ENCODE data around the gene NTRK2. TPM values are rescaled to one million over a fixed set of nuclear protein-coding genes. Genes with fewer than 3 reads are reported as not detected.

NTRK2 gene
- total RNA-seq, 1 experiment from 2014 or later, result not detected

DNA sequence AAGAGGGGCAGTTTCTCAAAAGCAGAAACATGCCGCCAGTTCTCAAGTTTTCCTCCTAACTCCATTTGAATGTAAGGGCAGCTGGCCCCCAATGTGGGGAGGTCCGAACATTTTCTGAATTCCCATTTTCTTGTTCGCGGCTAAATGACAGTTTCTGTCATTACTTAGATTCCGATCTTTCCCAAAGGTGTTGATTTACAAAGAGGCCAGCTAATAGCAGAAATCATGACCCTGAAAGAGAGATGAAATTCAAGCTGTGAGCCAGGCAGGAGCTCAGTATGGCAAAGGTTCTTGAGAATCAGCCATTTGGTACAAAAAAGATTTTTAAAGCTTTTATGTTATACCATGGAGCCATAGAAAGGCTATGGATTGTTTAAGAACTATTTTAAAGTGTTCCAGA lies 142.8 kb downstream of the NTRK2 start:
- Histone ChIP-seq H3K4me3 (no peak overlapping the region), H3K9me2 (ENCODE audit: insufficient read depth) (no peaks in the 10 kb centered on the region), H4K20me1 (ENCODE audit: insufficient read depth) (no peaks in the 10 kb centered on the region), H2AFZ (no peak overlapping the region), H3K79me2 (ENCODE audit: low read depth) (no peaks in the 10 kb centered on the region), H3K4me1 (replicated peaks; ENCODE audit: insufficient read depth) (no peaks in the 10 kb centered on the region), H3K4me2 (no peak overlapping the region), H3F3A (ENCODE audit: insufficient read depth, low read depth) (no peaks in the 10 kb centered on the region), H3K9me3 (ENCODE audit: insufficient read depth, low read depth) (no peaks in the 10 kb centered on the region), H3K27ac (no peak overlapping the region), H3K27me3 (ENCODE audit: insufficient read depth, low read depth) (peaks cover 19% of the 10 kb centered on the region; the same call in 1 of the 2 replicates), H3K36me3 (ENCODE audit: low read depth) (no peaks in the 10 kb centered on the region)
- DNase-seq, result no peak
- no TSS peak for BruUV-seq (replicated peaks)
- intact Hi-C loops (cut with micrococcal nuclease; ENCODE audit: unreplicated experiment), result no loop called here
- TF ChIP-seq, protein P1, sequence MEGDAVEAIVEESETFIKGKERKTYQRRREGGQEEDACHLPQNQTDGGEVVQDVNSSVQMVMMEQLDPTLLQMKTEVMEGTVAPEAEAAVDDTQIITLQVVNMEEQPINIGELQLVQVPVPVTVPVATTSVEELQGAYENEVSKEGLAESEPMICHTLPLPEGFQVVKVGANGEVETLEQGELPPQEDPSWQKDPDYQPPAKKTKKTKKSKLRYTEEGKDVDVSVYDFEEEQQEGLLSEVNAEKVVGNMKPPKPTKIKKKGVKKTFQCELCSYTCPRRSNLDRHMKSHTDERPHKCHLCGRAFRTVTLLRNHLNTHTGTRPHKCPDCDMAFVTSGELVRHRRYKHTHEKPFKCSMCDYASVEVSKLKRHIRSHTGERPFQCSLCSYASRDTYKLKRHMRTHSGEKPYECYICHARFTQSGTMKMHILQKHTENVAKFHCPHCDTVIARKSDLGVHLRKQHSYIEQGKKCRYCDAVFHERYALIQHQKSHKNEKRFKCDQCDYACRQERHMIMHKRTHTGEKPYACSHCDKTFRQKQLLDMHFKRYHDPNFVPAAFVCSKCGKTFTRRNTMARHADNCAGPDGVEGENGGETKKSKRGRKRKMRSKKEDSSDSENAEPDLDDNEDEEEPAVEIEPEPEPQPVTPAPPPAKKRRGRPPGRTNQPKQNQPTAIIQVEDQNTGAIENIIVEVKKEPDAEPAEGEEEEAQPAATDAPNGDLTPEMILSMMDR (conservative IDR thresholded peaks at IDR 0.05), result no peak
- no peak for TF ChIP-seq EZH2 (IDR thresholded peaks at IDR 0.05; ENCODE audit: low read depth)
- CTCF ChIA-PET, result no interaction called here
- POLR2A ChIA-PET (ENCODE audit: unreplicated experiment), result no interaction called here

DNA sequence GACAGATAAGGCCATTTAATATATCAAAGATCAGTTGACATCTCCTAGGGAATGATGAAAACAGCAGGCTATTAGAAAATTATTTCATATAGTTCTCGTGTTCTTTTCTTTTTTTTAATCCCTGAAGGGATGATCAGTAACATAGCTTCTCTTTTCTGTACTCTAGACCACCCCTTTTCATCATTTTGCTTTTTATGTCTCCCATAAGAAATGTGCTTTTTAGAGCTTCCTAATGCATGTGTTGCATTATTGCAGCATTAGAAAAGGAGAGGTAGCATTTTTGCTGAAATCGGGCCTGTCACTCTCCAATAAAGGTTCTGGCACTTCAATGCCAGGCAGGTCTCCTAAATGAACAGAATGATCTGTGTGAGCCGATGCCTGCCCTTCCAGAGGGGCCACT lies 143.3 kb downstream of the NTRK2 start:
- intact Hi-C loops (cut with micrococcal nuclease; ENCODE audit: unreplicated experiment), result no loop called here
- TF ChIP-seq, protein P1 (conservative IDR thresholded peaks at IDR 0.05), result no peak
- BruUV-seq (replicated peaks), result no TSS peak
- Histone ChIP-seq H2AFZ (no peak overlapping the region), H3K4me3 (no peak overlapping the region), H3K9me2 (ENCODE audit: insufficient read depth) (no peaks in the 10 kb centered on the region), H3K27ac (no peak overlapping the region), H3F3A (ENCODE audit: insufficient read depth, low read depth) (no peaks in the 10 kb centered on the region), H3K4me2 (no peak overlapping the region), H3K4me1 (replicated peaks; ENCODE audit: insufficient read depth) (no peaks in the 10 kb centered on the region), H3K79me2 (ENCODE audit: low read depth) (no peaks in the 10 kb centered on the region), H4K20me1 (ENCODE audit: insufficient read depth) (no peaks in the 10 kb centered on the region), H3K27me3 (ENCODE audit: insufficient read depth, low read depth) (peaks cover 19% of the 10 kb centered on the region; the same call in 1 of the 2 replicates), H3K36me3 (ENCODE audit: low read depth) (no peaks in the 10 kb centered on the region), H3K9me3 (ENCODE audit: insufficient read depth, low read depth) (no peaks in the 10 kb centered on the region)
- ChIA-PET POLR2A (ENCODE audit: unreplicated experiment) (no interaction called here), CTCF (no interaction called here)
- no peak for DNase-seq

DNA sequence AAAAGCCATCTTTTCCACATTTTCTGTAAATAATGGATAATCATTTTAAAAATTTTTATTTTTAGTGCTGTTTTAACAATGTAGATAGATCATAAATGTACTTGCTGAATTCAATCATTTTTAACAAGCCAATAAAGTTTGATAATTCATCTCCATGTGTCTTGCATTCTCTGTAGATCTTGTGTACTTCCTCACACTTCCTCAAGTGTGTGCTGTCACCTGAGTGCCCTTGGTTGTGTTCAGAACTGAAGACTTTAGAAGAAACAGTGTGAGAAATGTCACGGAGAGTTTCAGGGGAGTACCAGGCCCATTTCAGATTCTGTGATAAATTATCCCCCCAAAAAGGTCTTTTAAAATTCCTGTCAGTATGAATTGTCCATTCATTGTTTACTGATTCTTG lies 146.0 kb downstream of the NTRK2 start:
- no peaks in the 10 kb centered on the region for H3K9me2 ChIP-seq (ENCODE audit: insufficient read depth)
- no peak for DNase-seq
- no peaks in the 10 kb centered on the region for H3K79me2 ChIP-seq (ENCODE audit: low read depth)
- H3K27ac ChIP-seq, result no peak overlapping the region
- TF ChIP-seq EZH2 (IDR thresholded peaks at IDR 0.05; ENCODE audit: low read depth), result no peak
- TF ChIP-seq, protein P1 (conservative IDR thresholded peaks at IDR 0.05), result no peak
- H2AFZ ChIP-seq, result no peak overlapping the region
- H3K27me3 ChIP-seq (ENCODE audit: insufficient read depth, low read depth), result peaks cover 39% of the 10 kb centered on the region
- CTCF ChIA-PET, result no interaction called here
- no peaks in the 10 kb centered on the region for H4K20me1 ChIP-seq (ENCODE audit: insufficient read depth)
- no peak overlapping the region for H3K4me3 ChIP-seq
- no peaks in the 10 kb centered on the region for H3K36me3 ChIP-seq (ENCODE audit: low read depth)
- POLR2A ChIA-PET (ENCODE audit: unreplicated experiment), result no interaction called here
- BruUV-seq (replicated peaks), result no TSS peak
- H3K4me2 ChIP-seq, result no peak overlapping the region
- no peaks in the 10 kb centered on the region for H3F3A ChIP-seq (ENCODE audit: insufficient read depth, low read depth)
- H3K9me3 ChIP-seq (ENCODE audit: insufficient read depth, low read depth), result no peaks in the 10 kb centered on the region
- no peaks in the 10 kb centered on the region for H3K4me1 ChIP-seq (replicated peaks; ENCODE audit: insufficient read depth)
- intact Hi-C loops (cut with micrococcal nuclease; ENCODE audit: unreplicated experiment), result no loop called here
